Measurements from ENCODE around the gene ZNF283. TPM values are rescaled to one million over a fixed set of nuclear protein-coding genes. Genes with fewer than 3 reads are reported as not detected.

The ZNF283 gene
- total and polyA plus RNA-seq, 7 donors = 0.79 to 8.7 (median 4.3) TPM

DNA sequence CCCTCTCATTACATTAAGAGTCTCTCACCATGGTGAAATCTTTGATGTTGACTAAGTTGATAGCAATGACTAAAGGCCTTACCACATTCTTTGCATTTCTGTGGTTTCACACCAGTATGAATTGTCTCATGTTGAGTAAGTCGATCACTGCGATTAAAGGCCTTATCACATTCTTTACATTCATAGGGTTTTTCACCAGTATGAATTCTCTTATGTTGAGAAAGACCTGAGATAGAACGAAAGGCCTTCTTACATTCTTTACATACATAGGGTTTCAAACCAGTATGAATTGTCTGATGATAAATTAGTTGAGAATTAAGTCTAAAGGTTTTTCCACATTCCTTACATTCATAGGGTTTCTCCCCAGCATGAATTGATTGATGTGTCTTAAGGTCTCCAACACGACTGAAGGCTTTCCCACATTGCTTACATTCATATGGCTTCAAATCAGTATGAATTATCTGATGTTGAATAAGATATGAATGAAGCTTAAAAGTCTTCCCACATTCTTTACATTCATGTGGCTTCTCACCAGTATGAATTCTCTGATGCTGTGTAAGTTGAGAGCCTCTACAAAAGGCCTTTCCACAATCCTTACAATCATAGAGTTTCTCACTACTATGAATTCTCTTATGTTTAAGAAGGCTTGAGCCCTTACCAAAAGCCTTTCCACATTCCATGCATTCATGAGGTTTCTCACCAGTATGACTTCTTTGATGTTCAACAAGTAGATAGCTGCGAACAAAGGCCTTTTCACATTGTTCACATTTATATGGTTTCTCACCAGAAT, 45.6 kb downstream of the ZNF283 start:
- H3K27ac ChIP-seq = no peak overlapping the region
- H3K4me1 ChIP-seq = no peaks in the 10 kb centered on the region
- H3K9me3 ChIP-seq = peaks cover 94% of the 10 kb centered on the region
- intact Hi-C loops (cut with DNase I) = no loop called here
- no peak for ATAC-seq
- TF ChIP-seq, protein P1, sequence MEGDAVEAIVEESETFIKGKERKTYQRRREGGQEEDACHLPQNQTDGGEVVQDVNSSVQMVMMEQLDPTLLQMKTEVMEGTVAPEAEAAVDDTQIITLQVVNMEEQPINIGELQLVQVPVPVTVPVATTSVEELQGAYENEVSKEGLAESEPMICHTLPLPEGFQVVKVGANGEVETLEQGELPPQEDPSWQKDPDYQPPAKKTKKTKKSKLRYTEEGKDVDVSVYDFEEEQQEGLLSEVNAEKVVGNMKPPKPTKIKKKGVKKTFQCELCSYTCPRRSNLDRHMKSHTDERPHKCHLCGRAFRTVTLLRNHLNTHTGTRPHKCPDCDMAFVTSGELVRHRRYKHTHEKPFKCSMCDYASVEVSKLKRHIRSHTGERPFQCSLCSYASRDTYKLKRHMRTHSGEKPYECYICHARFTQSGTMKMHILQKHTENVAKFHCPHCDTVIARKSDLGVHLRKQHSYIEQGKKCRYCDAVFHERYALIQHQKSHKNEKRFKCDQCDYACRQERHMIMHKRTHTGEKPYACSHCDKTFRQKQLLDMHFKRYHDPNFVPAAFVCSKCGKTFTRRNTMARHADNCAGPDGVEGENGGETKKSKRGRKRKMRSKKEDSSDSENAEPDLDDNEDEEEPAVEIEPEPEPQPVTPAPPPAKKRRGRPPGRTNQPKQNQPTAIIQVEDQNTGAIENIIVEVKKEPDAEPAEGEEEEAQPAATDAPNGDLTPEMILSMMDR (IDR thresholded peaks at IDR 0.05) = no peak
- H3K27me3 ChIP-seq (ENCODE audit: insufficient read depth in 3 of 3, low read length in 2 of 3) = no peaks in the 10 kb centered on the region
- H3K36me3 ChIP-seq (ENCODE audit: insufficient read depth in 1 of 2, low read depth in 1 of 2) = peaks cover 0 to 6% of the 10 kb centered on the region in 2 donors
- no peak for DNase-seq
- 82 to 93% (median 91%) methylated on average over 5 of the region's 5 CpGs for WGBS, 3 donors
- H3K4me3 ChIP-seq = no peak overlapping the region

DNA sequence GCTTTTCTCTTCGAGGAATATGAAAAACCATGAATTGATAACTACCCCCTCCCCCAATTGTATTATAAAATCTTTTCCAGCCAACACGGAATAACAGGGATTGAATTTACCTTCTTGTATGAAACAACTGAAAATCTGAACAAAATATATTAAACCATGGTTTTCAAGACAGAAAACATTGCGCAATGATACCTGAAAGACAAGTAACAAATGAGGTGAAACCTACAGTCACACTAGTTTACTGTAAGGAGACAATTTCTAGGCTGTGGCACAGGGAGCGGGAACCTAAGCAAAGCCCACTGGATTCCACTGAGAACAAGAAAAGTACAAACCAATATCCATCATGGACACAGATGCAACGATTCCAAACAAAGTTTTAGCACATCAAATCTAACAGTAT, 53.4 kb downstream of the ZNF283 start:
- Histone ChIP-seq H3K36me3 (ENCODE audit: insufficient read depth in 1 of 2, low read depth in 1 of 2) (peaks cover 7% of the 10 kb centered on the region in 2 donors), H3K4me3 (no peak overlapping the region), H3K4me1 (no peaks in the 10 kb centered on the region), H3K27ac (no peak overlapping the region), H3K27me3 (ENCODE audit: insufficient read depth in 3 of 3, low read length in 2 of 3) (no peaks in the 10 kb centered on the region), H3K9me3 (peaks cover 87% of the 10 kb centered on the region)
- intact Hi-C loops (cut with DNase I) = no loop called here
- ATAC-seq (no peak), DNase-seq (no peak)
- TF ChIP-seq, protein P1 (IDR thresholded peaks at IDR 0.05) = no peak
- 86 to 91% (median 90%) methylated on average over 5 of the region's 5 CpGs for WGBS, 3 donors

DNA sequence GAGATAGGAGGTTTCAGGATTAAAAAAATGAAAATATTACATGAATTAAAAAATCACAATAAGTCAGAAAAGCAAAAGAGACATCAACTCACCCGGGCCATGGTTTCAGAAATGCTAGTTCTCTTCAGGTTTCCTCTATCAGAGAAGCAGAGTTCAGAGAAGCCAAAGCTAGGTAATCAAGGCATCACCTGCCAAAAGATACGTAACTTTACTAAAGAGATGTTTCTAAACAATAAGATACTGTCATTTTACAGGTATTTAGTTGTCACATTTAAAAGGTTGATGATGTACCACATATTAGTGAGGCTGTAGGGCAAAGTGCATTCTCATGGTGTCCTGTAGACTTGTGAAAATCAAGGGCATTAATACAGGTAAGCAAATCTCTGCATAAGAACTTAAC, 56.7 kb downstream of the ZNF283 start, which contains the start of gene ZNF404:
ZNF404 (minus strand) TSS at position 101 of the 400 bp plus-strand sequence.
- 65 to 94% (median 86%) methylated on average over 2 of the region's 2 CpGs for WGBS, 3 donors
- H3K4me3 ChIP-seq = no peak within 1 kb of the TSS
- peaks cover 3 to 7% of the 10 kb centered on the region in 2 donors for H3K36me3 ChIP-seq (ENCODE audit: insufficient read depth in 1 of 2, low read depth in 1 of 2)
- H3K27me3 ChIP-seq (ENCODE audit: insufficient read depth in 3 of 3, low read length in 2 of 3) = no peaks in the 10 kb centered on the region
- no peak for ATAC-seq
- DNase-seq = no peak
- H3K27ac ChIP-seq = no peak within 1 kb of the TSS
- no peaks in the 10 kb centered on the region for H3K4me1 ChIP-seq
- intact Hi-C loops (cut with DNase I) = no loop called here
- TF ChIP-seq, protein P1 (IDR thresholded peaks at IDR 0.05) = no peak
- peaks cover 87% of the 10 kb centered on the region for H3K9me3 ChIP-seq

DNA sequence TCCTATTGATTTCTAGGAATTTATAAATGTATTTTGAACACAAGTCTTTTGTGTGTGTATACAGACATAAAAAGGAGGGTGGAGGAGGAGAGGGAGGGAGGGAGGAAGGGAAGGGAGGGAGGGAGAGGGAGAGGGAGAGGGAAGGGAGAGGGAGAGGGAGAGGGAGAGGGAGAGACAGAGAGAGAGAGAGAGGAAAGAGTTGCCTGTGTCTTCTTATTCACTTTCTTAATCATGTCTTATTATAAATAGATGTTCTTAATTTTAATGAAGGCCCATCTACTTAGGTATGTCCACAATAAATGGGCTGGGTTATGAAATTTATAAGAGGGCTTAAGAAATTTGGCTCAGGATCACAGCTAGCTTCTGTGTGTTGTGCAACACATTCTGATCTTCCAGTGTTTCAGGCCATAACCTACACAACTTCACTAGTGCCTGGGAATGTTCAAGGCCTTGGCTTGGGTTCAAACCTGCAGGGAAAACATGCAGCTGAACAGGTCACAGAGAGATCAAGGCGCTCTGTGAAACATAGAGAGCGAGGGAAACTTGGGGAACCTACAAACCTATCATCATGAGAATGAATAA, 68.7 kb downstream of the ZNF283 start:
- H3K27ac ChIP-seq = no peak overlapping the region
- ATAC-seq (no peak), DNase-seq (no peak)
- TF ChIP-seq, protein P1 (IDR thresholded peaks at IDR 0.05) = no peak
- WGBS, 3 donors = 85 to 95% (median 88%) methylated on average over 2 of the region's 2 CpGs
- H3K4me1 ChIP-seq = peaks cover under 1% of the 10 kb centered on the region
- H3K4me3 ChIP-seq = no peak overlapping the region
- intact Hi-C loops (cut with DNase I) = no loop called here
- peaks cover 76% of the 10 kb centered on the region for H3K9me3 ChIP-seq
- H3K36me3 ChIP-seq (ENCODE audit: insufficient read depth in 1 of 2, low read depth in 1 of 2) = peaks cover 2 to 15% of the 10 kb centered on the region in 2 donors
- no peaks in the 10 kb centered on the region for H3K27me3 ChIP-seq (ENCODE audit: insufficient read depth in 3 of 3, low read length in 2 of 3)

Other genes with a start within 250 kb of the ZNF283 start
- gene IRGQ, start 231.2 kb upstream of the ZNF283 start, total RNA-seq = 10 to 100 TPM; 16.3 to 26.9 (median 22.4) TPM
- gene IRGQ, start 231.2 kb upstream of the ZNF283 start, polyA plus RNA-seq = 10 to 100 TPM in 2 of 3 donors, 1 to 10 TPM in 1; 5.5 to 23.3 (median 11.9) TPM
- 10 to 100 TPM; 10.3 to 16.2 (median 15.9) TPM for gene ZNF576, start 230.7 kb upstream of the ZNF283 start, total RNA-seq
- gene ZNF576, start 230.7 kb upstream of the ZNF283 start, polyA plus RNA-seq = 10 to 100 TPM; 14.6 to 22.7 (median 22.4) TPM
- gene SRRM5, start 215.2 kb upstream of the ZNF283 start, total RNA-seq = under 1 TPM in 3 of 4 donors, not detected in 1; 0.12 to 0.34 (median 0.19) TPM
- 1 to 10 TPM in 1 of 3 donors, under 1 TPM in 2; 0.10 to 1.1 (median 0.52) TPM for gene SRRM5, start 215.2 kb upstream of the ZNF283 start, polyA plus RNA-seq
- 10 to 100 TPM; 17.2 to 39.0 (median 28.0) TPM for gene ZNF428, start 207.7 kb upstream of the ZNF283 start, total RNA-seq
- 10 to 100 TPM; 12.4 to 33.5 (median 27.5) TPM for gene ZNF428, start 207.7 kb upstream of the ZNF283 start, polyA plus RNA-seq
- gene CADM4, start 187.5 kb upstream of the ZNF283 start, total RNA-seq = 10 to 100 TPM in 1 of 4 donors, 1 to 10 TPM in 3; 4.4 to 10.6 (median 5.0) TPM
- 1 to 10 TPM; 1.8 to 4.7 (median 3.1) TPM for gene CADM4, start 187.5 kb upstream of the ZNF283 start, polyA plus RNA-seq
- gene PLAUR, start 157.2 kb upstream of the ZNF283 start, total RNA-seq = 1 to 10 TPM; 1.8 to 6.1 (median 3.9) TPM
- 1 to 10 TPM; 1.0 to 9.7 (median 2.5) TPM for gene PLAUR, start 157.2 kb upstream of the ZNF283 start, polyA plus RNA-seq
- not detected for gene IRGC, start 111.2 kb upstream of the ZNF283 start, total RNA-seq
- not detected for gene IRGC, start 111.2 kb upstream of the ZNF283 start, polyA plus RNA-seq
- 10 to 100 TPM; 11.6 to 27.1 (median 15.1) TPM for gene SMG9, start 72.4 kb upstream of the ZNF283 start, total RNA-seq
- 10 to 100 TPM; 10.1 to 29.1 (median 13.7) TPM for gene SMG9, start 72.4 kb upstream of the ZNF283 start, polyA plus RNA-seq
- gene KCNN4, start 46.3 kb upstream of the ZNF283 start, total RNA-seq = under 1 TPM; 0.26 to 0.89 (median 0.40) TPM
- gene KCNN4, start 46.3 kb upstream of the ZNF283 start, polyA plus RNA-seq = under 1 TPM; 0.09 to 0.43 (median 0.21) TPM
- gene LYPD5, start 24.9 kb upstream of the ZNF283 start, total RNA-seq = under 1 TPM; 0.23 to 0.79 (median 0.58) TPM
- under 1 TPM; 0.22 to 0.27 (median 0.26) TPM for gene LYPD5, start 24.9 kb upstream of the ZNF283 start, polyA plus RNA-seq
- gene ZNF404, start 56.6 kb downstream of the ZNF283 start, total RNA-seq = 1 to 10 TPM in 2 of 4 donors, under 1 TPM in 2; 0.67 to 2.2 (median 1.3) TPM
- 1 to 10 TPM in 1 of 3 donors, under 1 TPM in 2; 0.27 to 3.8 (median 0.76) TPM for gene ZNF404, start 56.6 kb downstream of the ZNF283 start, polyA plus RNA-seq
- gene ZNF45, start 108.0 kb downstream of the ZNF283 start, total RNA-seq = 1 to 10 TPM; 3.5 to 9.5 (median 4.9) TPM
- 1 to 10 TPM; 2.0 to 7.2 (median 2.3) TPM for gene ZNF45, start 108.0 kb downstream of the ZNF283 start, polyA plus RNA-seq
- gene ZNF221, start 123.9 kb downstream of the ZNF283 start, total RNA-seq = 1 to 10 TPM in 2 of 4 donors, under 1 TPM in 2; 0.54 to 2.5 (median 1.2) TPM
- gene ZNF221, start 123.9 kb downstream of the ZNF283 start, polyA plus RNA-seq = under 1 TPM; 0.23 to 0.93 (median 0.75) TPM
- 1 to 10 TPM; 1.5 to 4.0 (median 2.5) TPM for gene ZNF155, start 156.9 kb downstream of the ZNF283 start, total RNA-seq
- gene ZNF155, start 156.9 kb downstream of the ZNF283 start, polyA plus RNA-seq = 1 to 10 TPM; 1.5 to 2.3 (median 1.6) TPM
- 1 to 10 TPM in 3 of 4 donors, under 1 TPM in 1; 0.25 to 1.8 (median 1.2) TPM for gene ZNF230, start 175.6 kb downstream of the ZNF283 start, total RNA-seq
- gene ZNF230, start 175.6 kb downstream of the ZNF283 start, polyA plus RNA-seq = 1 to 10 TPM in 1 of 3 donors, under 1 TPM in 2; 0.39 to 1.6 (median 0.55) TPM
- 1 to 10 TPM in 3 of 4 donors, under 1 TPM in 1; 0.47 to 1.9 (median 1.6) TPM for gene ZNF222, start 198.1 kb downstream of the ZNF283 start, total RNA-seq
- gene ZNF222, start 198.1 kb downstream of the ZNF283 start, polyA plus RNA-seq = 1 to 10 TPM; 2.1 to 4.0 (median 2.4) TPM
- gene ZNF223, start 224.7 kb downstream of the ZNF283 start, total RNA-seq = 1 to 10 TPM in 1 of 4 donors, under 1 TPM in 3; 0.19 to 1.5 (median 0.64) TPM
- gene ZNF223, start 224.7 kb downstream of the ZNF283 start, polyA plus RNA-seq = 1 to 10 TPM; 1.4 to 2.3 (median 1.6) TPM
- 1 to 10 TPM in 2 of 4 donors, under 1 TPM in 2; 0.66 to 1.1 (median 0.91) TPM for gene ZNF284, start 244.8 kb downstream of the ZNF283 start, total RNA-seq
- under 1 TPM; 0.32 to 0.82 (median 0.40) TPM for gene ZNF284, start 244.8 kb downstream of the ZNF283 start, polyA plus RNA-seq

All from psoas muscle (tissue), 8 donors.